SU-DHL-6 (cell line): ENCODE measurements around the gene ZSWIM7.

Experiments used
- EZH2phosphoT487 ChIP-seq: fragments of 200-600 bp; sonication (generic), shearing (Covaris generic); conservative IDR thresholded peaks from 2 replicates; pipeline ENCODE4 v1.6.1; 2018; ENCODE audit warnings: mild to moderate bottlenecking, antibody characterized with exemption, low read length, moderate library complexity, mixed read lengths
- TF ChIP-seq, protein P1 (sequence below): fragments of 200-600 bp; sonication (generic); IDR thresholded peaks from one replicate; pipeline ENCODE4 v1.5.1; 2017; ENCODE audit warnings: antibody characterized with exemption, mild to moderate bottlenecking, low read length, moderate library complexity; ENCODE audit not compliant: insufficient read depth, poor library complexity, severe bottlenecking

DNA sequence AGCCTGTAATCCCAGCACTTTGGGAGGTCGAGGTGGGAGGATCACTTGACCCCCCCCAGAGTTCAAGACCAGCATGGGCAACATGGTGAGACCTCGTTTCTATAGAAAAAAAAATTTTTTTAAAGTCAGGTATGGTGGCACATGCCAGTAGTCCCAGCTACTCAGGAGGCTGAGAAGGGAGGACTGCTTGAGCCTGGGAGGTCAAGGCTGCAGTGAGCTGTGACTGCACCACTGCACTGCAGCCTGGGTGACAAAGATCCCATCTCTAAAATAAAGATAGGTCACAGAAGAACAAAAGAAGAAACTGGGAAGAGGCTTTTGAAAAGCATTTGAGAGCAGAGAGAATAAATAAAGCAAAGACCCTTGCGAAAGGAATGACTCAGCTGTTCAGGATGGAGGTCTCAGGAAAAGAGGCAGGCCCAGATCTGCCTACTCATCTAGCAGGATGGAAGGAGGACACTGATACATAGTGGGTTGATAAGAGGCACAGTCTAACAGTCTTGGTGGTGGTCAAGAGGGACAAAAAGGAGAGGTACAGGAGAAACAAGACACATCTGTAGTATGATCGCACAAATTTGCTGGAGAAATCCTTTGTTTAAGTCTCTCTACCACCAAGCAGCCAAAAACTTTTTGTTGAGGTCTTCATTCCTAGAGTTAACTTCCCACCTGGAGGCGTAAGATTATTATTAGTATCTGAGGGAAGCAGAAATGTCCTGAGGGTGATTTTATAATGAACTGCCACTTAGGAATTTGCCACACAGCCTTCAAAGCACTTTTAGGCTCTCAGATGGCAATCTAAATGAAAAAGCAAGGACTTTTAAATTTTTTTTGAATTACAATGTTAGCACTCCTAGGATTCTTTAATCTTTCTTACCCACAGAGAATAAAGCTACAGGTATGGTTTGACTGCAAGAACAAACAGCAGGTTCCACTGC lies 17.6 kb downstream of the ZSWIM7 start:
- TF ChIP-seq, protein P1, sequence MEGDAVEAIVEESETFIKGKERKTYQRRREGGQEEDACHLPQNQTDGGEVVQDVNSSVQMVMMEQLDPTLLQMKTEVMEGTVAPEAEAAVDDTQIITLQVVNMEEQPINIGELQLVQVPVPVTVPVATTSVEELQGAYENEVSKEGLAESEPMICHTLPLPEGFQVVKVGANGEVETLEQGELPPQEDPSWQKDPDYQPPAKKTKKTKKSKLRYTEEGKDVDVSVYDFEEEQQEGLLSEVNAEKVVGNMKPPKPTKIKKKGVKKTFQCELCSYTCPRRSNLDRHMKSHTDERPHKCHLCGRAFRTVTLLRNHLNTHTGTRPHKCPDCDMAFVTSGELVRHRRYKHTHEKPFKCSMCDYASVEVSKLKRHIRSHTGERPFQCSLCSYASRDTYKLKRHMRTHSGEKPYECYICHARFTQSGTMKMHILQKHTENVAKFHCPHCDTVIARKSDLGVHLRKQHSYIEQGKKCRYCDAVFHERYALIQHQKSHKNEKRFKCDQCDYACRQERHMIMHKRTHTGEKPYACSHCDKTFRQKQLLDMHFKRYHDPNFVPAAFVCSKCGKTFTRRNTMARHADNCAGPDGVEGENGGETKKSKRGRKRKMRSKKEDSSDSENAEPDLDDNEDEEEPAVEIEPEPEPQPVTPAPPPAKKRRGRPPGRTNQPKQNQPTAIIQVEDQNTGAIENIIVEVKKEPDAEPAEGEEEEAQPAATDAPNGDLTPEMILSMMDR, result no peak
- no peak for TF ChIP-seq EZH2phosphoT487
